GM19324 (cell line): ENCODE results near the gene PCDHA6.
"Not testable (repeated sequence)": the region's sequence is repeated elsewhere in the genome, so short reads cannot be mapped to it uniquely, and the experiment has no call there.

Experiments used
- ATAC-seq: cut with Tn5 transposase; IDR thresholded peaks from one replicate; pipeline ENCODE4 v1.9.1; 2021; ENCODE audit warnings: mild to moderate bottlenecking, moderate library complexity; ENCODE audit not compliant: unreplicated experiment, low FRiP score

PCDHA6 gene

DNA sequence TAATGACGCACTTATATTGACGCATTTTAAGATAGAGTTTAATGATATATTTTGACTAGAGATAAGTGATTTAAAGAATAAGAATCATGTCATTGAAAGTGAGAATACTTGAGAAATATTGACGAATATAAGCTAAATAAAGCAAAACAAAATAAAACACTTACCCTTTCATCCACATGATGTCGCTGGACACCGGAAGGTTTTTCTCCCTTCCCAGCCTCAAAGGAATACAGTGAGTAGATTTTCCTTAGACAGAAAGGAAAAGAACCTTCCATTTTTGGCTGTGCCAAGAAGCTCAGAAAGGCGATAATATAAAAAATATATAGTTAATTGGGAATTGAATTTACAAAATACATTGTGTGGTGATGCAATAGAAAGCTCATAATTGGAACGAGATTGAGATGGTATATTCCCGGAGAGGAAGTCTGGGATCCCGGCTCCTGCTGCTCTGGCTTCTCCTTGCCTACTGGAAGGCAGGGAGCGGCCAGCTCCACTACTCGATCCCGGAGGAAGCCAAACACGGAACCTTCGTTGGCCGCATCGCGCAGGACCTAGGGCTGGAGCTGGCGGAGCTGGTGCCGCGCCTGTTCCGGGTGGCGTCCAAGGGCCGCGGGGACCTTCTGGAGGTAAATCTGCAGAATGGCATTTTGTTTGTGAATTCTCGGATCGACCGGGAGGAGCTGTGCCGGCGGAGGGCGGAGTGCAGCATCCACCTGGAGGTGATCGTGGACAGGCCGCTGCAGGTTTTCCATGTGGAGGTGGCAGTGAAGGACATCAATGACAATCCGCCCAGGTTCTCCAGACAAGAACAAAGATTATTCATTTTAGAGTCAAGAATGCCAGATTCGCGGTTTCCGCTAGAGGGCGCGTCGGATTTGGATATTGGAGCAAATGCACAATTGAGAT, 6.1 kb upstream of the PCDHA6 start, which contains the start of gene PCDHA5:
Gene PCDHA5, plus strand, starts transcription at position 239 of the 906 bp plus-strand sequence.
- ATAC-seq: no peak

- ATAC-seq: no peak
Measured at GRCh38 chr5:140822281-140822629, 5.5 kb upstream of the PCDHA6 start.

- ATAC-seq: not testable (repeated sequence)
Measured at GRCh38 chr5:140822969-140823368, 4.8 kb upstream of the PCDHA6 start.

GRCh38 chr5:140823475-140823874, 4.3 kb upstream of the PCDHA6 start:
- ATAC-seq: no peak

DNA sequence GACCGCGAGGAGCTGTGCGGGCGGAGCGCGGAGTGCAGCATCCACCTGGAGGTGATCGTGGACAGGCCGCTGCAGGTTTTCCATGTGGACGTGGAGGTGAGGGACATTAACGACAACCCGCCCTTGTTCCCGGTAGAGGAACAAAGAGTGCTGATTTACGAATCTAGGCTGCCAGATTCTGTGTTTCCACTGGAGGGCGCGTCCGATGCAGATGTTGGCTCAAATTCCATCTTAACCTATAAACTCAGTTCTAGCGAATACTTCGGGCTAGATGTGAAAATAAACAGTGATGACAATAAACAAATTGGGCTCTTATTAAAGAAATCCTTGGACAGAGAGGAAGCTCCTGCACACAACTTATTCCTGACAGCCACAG, 590 bp downstream of the PCDHA6 start:
- no peak for ATAC-seq

DNA sequence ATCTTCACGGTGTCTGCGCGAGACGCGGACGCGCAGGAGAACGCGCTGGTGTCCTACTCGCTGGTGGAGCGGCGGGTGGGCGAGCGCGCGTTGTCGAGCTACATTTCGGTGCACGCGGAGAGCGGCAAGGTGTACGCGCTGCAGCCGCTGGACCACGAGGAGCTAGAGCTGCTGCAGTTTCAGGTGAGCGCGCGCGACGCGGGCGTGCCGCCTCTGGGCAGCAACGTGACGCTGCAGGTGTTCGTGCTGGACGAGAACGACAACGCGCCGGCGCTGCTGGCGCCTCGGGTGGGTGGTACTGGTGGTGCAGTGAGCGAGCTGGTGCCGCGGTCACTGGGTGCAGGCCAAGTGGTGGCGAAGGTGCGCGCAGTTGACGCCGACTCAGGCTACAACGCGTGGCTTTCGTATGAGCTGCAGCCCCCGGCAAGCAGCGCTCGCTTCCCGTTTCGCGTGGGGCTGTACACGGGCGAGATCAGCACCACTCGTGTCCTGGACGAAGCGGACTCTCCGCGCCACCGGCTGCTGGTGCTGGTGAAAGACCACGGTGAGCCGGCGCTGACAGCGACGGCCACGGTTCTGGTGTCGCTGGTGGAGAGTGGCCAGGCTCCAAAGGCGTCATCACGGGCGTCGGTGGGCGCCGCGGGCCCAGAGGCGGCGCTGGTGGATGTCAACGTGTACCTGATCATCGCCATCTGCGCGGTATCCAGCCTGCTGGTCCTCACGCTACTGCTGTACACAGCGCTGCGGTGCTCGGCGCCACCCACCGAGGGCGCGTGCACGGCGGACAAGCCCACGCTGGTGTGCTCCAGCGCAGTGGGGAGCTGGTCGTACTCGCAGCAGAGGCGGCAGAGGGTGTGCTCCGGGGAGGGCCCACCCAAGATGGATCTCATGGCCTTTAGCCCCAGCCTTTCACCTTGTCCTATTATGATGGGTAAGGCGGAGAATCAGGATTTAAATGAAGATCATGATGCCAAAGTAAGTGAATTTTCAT, 2.0 kb downstream of the PCDHA6 start:
- ATAC-seq: not testable (repeated sequence)

GRCh38 chr5:140833993-140834392, 6.2 kb downstream of the PCDHA6 start, which contains the start of gene PCDHA7:
Gene PCDHA7 (plus strand): TSS chr5:140834269. CDS start chr5:140834384, 115 bp downstream.
- no peak for ATAC-seq

GRCh38 chr5:140834439-140835008, 6.8 kb downstream of the PCDHA6 start:
- not testable (repeated sequence) for ATAC-seq

GRCh38 chr5:140835622-140836510, 8.1 kb downstream of the PCDHA6 start:
- no peak for ATAC-seq

DNA sequence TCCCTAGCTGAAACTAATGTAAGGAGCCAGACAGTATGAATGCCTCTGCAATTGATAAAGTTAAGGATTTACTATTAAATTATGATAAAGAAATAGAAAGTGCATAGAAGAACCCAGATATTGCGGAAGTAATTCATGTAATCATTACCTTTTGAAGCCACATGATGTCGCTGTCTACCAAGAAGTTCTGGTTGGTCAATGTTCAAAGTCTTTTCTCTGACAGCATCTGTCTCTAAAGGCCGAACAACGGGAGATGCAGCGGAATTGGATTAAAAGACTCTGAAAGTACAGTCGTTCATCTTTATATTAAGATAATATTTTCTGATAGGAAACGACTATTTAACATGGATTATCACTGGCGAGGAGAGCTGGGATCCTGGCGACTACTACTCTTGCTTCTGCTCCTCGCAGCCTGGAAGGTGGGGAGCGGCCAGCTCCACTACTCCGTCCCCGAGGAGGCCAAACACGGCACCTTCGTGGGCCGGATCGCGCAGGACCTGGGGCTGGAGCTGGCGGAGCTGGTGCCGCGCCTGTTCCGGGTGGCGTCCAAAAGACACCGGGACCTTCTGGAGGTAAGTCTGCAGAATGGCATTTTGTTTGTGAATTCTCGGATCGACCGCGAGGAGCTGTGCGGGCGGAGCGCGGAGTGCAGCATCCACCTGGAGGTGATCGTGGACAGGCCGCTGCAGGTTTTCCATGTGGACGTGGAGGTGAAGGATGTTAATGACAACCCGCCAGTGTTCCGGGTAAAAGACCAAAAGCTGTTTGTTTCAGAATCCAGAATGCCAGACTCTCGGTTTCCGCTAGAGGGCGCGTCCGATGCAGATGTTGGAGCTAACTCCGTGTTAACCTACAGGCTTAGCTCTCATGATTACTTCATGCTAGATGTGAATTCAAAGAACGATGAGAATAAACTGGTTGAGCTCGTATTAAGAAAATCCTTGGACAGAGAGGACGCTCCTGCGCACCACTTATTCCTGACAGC, 13.5 kb downstream of the PCDHA6 start, which contains the start of gene PCDHA8:
Gene PCDHA8, plus strand, starts transcription at position 210 of the 985 bp plus-strand sequence. Its CDS starts 135 bp downstream, at position 345.
- ATAC-seq: no peak

DNA sequence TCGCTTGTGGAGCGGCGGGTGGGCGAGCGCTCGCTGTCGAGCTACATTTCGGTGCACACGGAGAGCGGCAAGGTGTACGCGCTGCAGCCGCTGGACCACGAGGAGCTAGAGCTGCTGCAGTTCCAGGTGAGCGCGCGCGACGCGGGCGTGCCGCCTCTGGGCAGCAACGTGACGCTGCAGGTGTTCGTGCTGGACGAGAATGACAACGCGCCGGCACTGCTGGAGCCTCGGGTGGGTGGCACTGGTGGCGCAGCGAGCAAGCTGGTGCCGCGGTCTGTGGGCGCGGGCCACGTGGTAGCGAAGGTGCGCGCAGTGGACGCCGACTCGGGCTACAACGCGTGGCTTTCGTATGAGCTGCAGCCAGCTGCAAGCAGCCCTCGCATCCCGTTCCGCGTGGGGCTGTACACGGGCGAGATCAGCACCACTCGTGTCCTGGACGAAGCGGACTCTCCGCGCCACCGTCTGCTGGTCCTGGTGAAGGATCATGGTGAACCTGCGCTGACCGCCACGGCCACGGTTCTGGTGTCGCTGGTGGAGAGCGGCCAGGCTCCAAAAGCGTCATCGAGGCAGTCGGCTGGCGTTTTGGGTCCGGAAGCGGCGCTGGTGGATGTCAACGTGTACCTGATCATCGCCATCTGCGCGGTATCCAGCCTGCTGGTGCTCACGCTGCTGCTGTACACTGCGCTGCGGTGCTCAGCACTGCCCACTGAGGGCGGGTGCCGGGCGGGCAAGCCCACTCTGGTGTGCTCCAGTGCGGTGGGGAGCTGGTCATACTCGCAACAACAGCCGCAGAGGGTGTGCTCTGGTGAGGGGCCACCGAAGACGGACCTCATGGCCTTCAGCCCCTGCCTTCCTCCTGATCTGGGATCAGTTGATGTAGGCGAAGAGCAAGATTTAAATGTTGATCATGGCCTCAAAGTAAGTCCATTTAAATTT, 15.3 kb downstream of the PCDHA6 start:
- no peak for ATAC-seq

- not testable (repeated sequence) for ATAC-seq
Measured at GRCh38 chr5:140848139-140849102, 20.7 kb downstream of the PCDHA6 start, which contains the start of gene PCDHA9. Gene PCDHA9 (plus strand): TSS chr5:140848382. CDS start chr5:140848496, 114 bp downstream.

DNA sequence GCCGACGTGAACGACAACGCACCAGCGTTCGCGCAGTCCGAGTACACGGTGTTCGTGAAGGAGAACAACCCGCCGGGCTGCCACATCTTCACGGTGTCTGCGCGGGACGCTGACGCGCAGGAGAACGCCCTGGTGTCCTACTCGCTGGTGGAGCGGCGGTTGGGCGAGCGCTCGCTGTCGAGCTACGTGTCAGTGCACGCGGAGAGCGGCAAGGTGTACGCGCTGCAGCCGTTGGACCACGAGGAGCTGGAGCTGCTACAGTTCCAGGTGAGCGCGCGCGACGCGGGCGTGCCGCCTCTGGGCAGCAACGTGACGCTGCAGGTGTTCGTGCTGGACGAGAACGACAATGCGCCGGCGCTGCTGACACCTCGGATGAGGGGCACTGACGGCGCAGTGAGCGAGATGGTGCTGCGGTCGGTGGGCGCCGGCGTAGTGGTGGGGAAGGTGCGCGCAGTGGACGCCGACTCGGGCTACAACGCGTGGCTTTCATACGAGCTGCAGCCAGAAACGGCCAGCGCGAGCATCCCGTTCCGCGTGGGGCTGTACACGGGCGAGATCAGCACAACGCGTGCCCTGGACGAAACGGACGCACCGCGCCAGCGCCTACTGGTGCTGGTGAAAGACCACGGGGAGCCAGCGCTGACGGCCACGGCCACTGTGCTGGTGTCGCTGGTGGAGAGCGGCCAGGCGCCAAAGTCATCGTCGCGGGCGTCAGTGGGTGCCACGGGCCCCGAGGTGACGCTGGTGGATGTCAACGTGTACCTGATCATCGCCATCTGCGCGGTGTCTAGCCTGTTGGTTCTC, 22.3 kb downstream of the PCDHA6 start:
- not testable (repeated sequence) for ATAC-seq

GRCh38 chr5:140855772-140856674, 28.3 kb downstream of the PCDHA6 start, which contains the start of gene PCDHA10:
Gene PCDHA10 (plus strand): TSS chr5:140855897. CDS start chr5:140856049, 152 bp downstream.
- no peak for ATAC-seq
